GM04504 (cell line): ENCODE measurements around the gene GZMB.
"Not testable (repeated sequence)": the region's sequence is repeated elsewhere in the genome, so short reads cannot be mapped to it uniquely, and the experiment has no call there.

Source experiments
- DNase-seq: peaks from one replicate; pipeline ENCODE4 v3.0.0-alpha.2; 2012; ENCODE audit warnings: low read depth

GZMB gene

GRCh38 chr14:24634158-24634557 is at the start of gene GZMB:
Gene GZMB (minus strand): TSS chr14:24634190. CDS start chr14:24634160, 30 bp downstream.
- no peak for DNase-seq

- no peak for DNase-seq
Measured at GRCh38 chr14:24681056-24681455, 47.1 kb upstream of the GZMB start.

GRCh38 chr14:24680516-24680915 is 46.5 kb upstream of the GZMB start:
- no peak for DNase-seq

- DNase-seq, result no peak
Measured at GRCh38 chr14:24679248-24679961, 45.4 kb upstream of the GZMB start.

- DNase-seq, result peak; percentile 59
Measured at GRCh38 chr14:24678801-24679247, 44.8 kb upstream of the GZMB start.

- no peak for DNase-seq
Measured at GRCh38 chr14:24677956-24678355, 44.0 kb upstream of the GZMB start.

GRCh38 chr14:24674204-24674970 is 40.4 kb upstream of the GZMB start:
- DNase-seq, result no peak

GRCh38 chr14:24673534-24674203 is 39.7 kb upstream of the GZMB start:
- no peak for DNase-seq

GRCh38 chr14:24673059-24673458 is 39.1 kb upstream of the GZMB start:
- no peak for DNase-seq

GRCh38 chr14:24670594-24670993 is 36.6 kb upstream of the GZMB start:
- DNase-seq, result no peak

GRCh38 chr14:24669651-24670050 is 35.7 kb upstream of the GZMB start:
- no peak for DNase-seq

- no peak for DNase-seq
Measured at GRCh38 chr14:24665440-24665991, 31.5 kb upstream of the GZMB start.

GRCh38 chr14:24664366-24664765 is 30.4 kb upstream of the GZMB start:
- no peak for DNase-seq

- DNase-seq, result no peak
Measured at GRCh38 chr14:24662753-24663152, 28.8 kb upstream of the GZMB start.

GRCh38 chr14:24659916-24660570 is 26.1 kb upstream of the GZMB start:
- no peak for DNase-seq

GRCh38 chr14:24648361-24648760 is 14.4 kb upstream of the GZMB start:
- DNase-seq, result not testable (repeated sequence)

- no peak for DNase-seq
Measured at GRCh38 chr14:24639905-24640304, 5.9 kb upstream of the GZMB start.

GRCh38 chr14:24639270-24639669 is 5.3 kb upstream of the GZMB start:
- DNase-seq, result no peak

- no peak for DNase-seq
Measured at GRCh38 chr14:24633353-24633752, 637 bp downstream of the GZMB start.

- DNase-seq, result no peak
Measured at GRCh38 chr14:24632761-24633160, 1.2 kb downstream of the GZMB start.

- no peak for DNase-seq
Measured at GRCh38 chr14:24632336-24632735, 1.7 kb downstream of the GZMB start.

- no peak for DNase-seq
Measured at GRCh38 chr14:24631749-24632335, 2.1 kb downstream of the GZMB start.
